ENCODE results near the gene CES4A. TPM values are rescaled to one million over a fixed set of nuclear protein-coding genes. Genes with fewer than 3 reads are reported as not detected.
A peak's percentile ranks its signal among the peaks of the same experiment; 100 is the strongest.

Gene CES4A
- total and polyA plus RNA-seq, 9 of the 15 experiments (the other 6 are each of a cell fraction or from before 2014, with no cell fraction given) = 0.09 to 0.13 (median 0.11) TPM; not detected in 6

DNA sequence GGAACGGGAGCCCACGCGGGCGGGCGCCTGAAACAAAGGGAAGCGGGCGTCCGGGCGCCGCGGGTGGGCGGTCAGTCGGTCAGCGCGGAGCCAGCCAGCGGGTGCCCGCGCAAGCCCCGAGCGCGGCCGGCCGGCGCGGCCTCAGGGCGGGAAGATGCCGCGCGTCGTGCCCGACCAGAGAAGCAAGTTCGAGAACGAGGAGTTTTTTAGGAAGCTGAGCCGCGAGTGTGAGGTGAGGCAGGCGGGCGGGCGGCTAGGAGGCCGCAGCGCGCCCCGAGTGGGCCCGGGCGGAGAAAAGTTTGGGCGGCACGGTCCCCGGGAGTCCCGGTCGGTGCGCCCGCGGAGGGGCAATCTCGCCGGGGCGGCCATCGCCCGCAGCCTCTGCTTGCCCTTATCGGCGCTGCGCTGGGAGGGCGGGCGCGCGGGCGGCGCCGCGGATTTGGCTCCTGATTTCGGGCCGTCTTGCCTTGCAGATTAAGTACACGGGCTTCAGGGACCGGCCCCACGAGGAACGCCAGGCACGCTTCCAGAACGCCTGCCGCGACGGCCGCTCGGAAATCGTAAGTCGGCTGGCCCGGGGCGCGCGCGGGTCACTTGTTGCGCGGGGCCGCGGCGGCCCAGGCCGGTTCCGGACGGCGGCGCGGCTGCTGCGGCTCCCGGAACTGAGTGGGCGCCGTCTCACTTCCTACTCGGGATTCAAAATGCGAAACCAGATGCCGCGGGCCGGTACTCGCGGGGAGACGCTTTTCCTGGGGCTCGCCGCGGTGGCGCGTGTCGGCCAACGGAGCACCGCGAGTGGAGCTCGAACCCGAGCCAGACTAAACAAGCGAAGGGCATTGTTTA lies 41.1 kb downstream of the CES4A start:
- peaks cover 59% of the 10 kb centered on the region for H3K79me2 ChIP-seq (ENCODE audit: control insufficient read depth, insufficient read depth, low read length)
- peak; percentile 57 for ATAC-seq
- peak; percentile 64 to 73 (median 66) for DNase-seq (ENCODE audit: extremely low read depth in 1 of 4, low spot score in 3 of 4)
- H3K9me1 ChIP-seq (ENCODE audit: control insufficient read depth, insufficient read depth, low read length) = no peaks in the 10 kb centered on the region
- peaks cover 13 to 29% of the 10 kb centered on the region in 2 experiments for H3K4me1 ChIP-seq (replicated peaks in 1 of 2; ENCODE audit: control insufficient read depth in 2 of 2, insufficient read depth in 2 of 2, low read length in 2 of 2)
- H3K27ac ChIP-seq (ENCODE audit: extremely low read depth, low read depth, low read length) = peak overlapping the region; percentile 97
- no peak for FAIRE-seq
- peak overlapping the region; percentile 92 for H3K4me2 ChIP-seq (ENCODE audit: insufficient read depth, low read length)
- in situ Hi-C loops (cut with MboI) (no loop called here), intact Hi-C loops (cut with micrococcal nuclease) (loop anchor here (2.0 kb wide), 1 partner anchor 217 kb away; the partner anchor contains the start of gene FHOD1)
- no peaks in the 10 kb centered on the region; the same call in none of the 2 replicates for H4K20me1 ChIP-seq (replicated peaks; ENCODE audit: control insufficient read depth, insufficient read depth, low read length)
- no peaks in the 10 kb centered on the region for H3K9me3 ChIP-seq (replicated peaks; ENCODE audit: control insufficient read depth, insufficient read depth, low read depth, low read length)
- H3K36me3 ChIP-seq (ENCODE audit: control insufficient read depth, insufficient read depth, low read length) = peaks cover 31% of the 10 kb centered on the region; the same call in 2 of the 3 replicates
- WGBS (ENCODE audit: insufficient coverage, low coverage, missing lambda C conversion rate) = under 1% methylated on average over 52 of the region's 123 CpGs
- BruUV-seq (replicated peaks) = no TSS peak
- H2AFZ ChIP-seq (ENCODE audit: low read depth, low read length) = peak overlapping the region; percentile 78
- ChIA-PET CTCF (ENCODE audit: low intra/inter-chr PET ratio) (interaction anchor here (0.6 kb wide), 2 partner anchors 10 to 149 kb away, joined by 3 to 5 read pairs; partner anchors contain the start of gene PDP2), POLR2A (interaction anchor here (0.7 to 3.8 kb wide), 9 partner anchors 10 to 284 kb away, joined by 3 to 32 read pairs (median 8); no protein-coding TSS in a partner anchor)
- peak overlapping the region; percentile 88 to 99 for H3K9ac ChIP-seq (ENCODE audit: insufficient read depth in 1 of 2, low read depth in 2 of 2, low read length in 2 of 2)
- no peaks in the 10 kb centered on the region for H3K27me3 ChIP-seq (ENCODE audit: control insufficient read depth in 2 of 2, insufficient read depth in 2 of 2, low read length in 2 of 2)
- H3K4me3 ChIP-seq = peak overlapping the region; percentile 85
- TF ChIP-seq POLR2AphosphoS5 (IDR thresholded peaks at IDR 0.05; ENCODE audit: control insufficient read depth, insufficient read depth, low read depth, low read length) (peak; percentile 37; the same call in 1 of the 2 replicates), ZSCAN29 (IDR thresholded peaks at IDR 0.05) (peak; percentile 28; the same call in 1 of the 2 replicates), NCOA4 (IDR thresholded peaks at IDR 0.05; ENCODE audit: partially characterized antibody) (no peak), ATF1 (CRISPR knock-in tag; IDR thresholded peaks at IDR 0.05) (no peak), ATF1 (tag; IDR thresholded peaks at IDR 0.05) (0 out of 2 replicates have a peak, but pooled peaks have one; percentile 14), OTX1 (CRISPR knock-in tag; IDR thresholded peaks at IDR 0.05) (no peak), SLC30A9 (CRISPR knock-in tag; IDR thresholded peaks at IDR 0.05) (no peak), TEAD1 (CRISPR knock-in tag; IDR thresholded peaks at IDR 0.05) (0 out of 4 replicates have a peak, but pooled peaks of 1 of the 2 experiments have one; percentile 52), MAFK (IDR thresholded peaks at IDR 0.05; ENCODE audit: low read length) (no peak), NR2C1 (IDR thresholded peaks at IDR 0.05) (no peak), NR2C1 (tag; IDR thresholded peaks at IDR 0.05) (no peak), YY1 (IDR thresholded peaks at IDR 0.05; ENCODE audit: borderline replicate concordance in 1 of 3, control insufficient read depth in 1 of 3, extremely low read depth in 1 of 3, insufficient read depth in 3 of 3, insufficient read length in 1 of 3, insufficient replicate concordance in 2 of 3, low read depth in 1 of 3, low read length in 2 of 3) (peak; percentile 52 to 79 (median 75)), BCL6 (CRISPR knock-in tag; IDR thresholded peaks at IDR 0.05) (no peak)
- TF ChIP-seq, protein P1, sequence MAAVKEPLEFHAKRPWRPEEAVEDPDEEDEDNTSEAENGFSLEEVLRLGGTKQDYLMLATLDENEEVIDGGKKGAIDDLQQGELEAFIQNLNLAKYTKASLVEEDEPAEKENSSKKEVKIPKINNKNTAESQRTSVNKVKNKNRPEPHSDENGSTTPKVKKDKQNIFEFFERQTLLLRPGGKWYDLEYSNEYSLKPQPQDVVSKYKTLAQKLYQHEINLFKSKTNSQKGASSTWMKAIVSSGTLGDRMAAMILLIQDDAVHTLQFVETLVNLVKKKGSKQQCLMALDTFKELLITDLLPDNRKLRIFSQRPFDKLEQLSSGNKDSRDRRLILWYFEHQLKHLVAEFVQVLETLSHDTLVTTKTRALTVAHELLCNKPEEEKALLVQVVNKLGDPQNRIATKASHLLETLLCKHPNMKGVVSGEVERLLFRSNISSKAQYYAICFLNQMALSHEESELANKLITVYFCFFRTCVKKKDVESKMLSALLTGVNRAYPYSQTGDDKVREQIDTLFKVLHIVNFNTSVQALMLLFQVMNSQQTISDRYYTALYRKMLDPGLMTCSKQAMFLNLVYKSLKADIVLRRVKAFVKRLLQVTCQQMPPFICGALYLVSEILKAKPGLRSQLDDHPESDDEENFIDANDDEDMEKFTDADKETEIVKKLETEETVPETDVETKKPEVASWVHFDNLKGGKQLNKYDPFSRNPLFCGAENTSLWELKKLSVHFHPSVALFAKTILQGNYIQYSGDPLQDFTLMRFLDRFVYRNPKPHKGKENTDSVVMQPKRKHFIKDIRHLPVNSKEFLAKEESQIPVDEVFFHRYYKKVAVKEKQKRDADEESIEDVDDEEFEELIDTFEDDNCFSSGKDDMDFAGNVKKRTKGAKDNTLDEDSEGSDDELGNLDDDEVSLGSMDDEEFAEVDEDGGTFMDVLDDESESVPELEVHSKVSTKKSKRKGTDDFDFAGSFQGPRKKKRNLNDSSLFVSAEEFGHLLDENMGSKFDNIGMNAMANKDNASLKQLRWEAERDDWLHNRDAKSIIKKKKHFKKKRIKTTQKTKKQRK (IDR thresholded peaks at IDR 0.05; ENCODE audit: borderline replicate concordance, low read depth, low read length) = no peak
- TF ChIP-seq, protein P2, sequence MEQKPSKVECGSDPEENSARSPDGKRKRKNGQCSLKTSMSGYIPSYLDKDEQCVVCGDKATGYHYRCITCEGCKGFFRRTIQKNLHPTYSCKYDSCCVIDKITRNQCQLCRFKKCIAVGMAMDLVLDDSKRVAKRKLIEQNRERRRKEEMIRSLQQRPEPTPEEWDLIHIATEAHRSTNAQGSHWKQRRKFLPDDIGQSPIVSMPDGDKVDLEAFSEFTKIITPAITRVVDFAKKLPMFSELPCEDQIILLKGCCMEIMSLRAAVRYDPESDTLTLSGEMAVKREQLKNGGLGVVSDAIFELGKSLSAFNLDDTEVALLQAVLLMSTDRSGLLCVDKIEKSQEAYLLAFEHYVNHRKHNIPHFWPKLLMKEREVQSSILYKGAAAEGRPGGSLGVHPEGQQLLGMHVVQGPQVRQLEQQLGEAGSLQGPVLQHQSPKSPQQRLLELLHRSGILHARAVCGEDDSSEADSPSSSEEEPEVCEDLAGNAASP (IDR thresholded peaks at IDR 0.05) = no peak
- TF ChIP-seq, protein P3, sequence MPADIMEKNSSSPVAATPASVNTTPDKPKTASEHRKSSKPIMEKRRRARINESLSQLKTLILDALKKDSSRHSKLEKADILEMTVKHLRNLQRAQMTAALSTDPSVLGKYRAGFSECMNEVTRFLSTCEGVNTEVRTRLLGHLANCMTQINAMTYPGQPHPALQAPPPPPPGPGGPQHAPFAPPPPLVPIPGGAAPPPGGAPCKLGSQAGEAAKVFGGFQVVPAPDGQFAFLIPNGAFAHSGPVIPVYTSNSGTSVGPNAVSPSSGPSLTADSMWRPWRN (IDR thresholded peaks at IDR 0.05; ENCODE audit: low read depth) = no peak

All from K562 (cell line).